GM10266 (cell line): Measurements from ENCODE around the gene JMJD7.

Experiments
- DNase-seq: peaks from one replicate; pipeline ENCODE4 v3.0.0; 2012; ENCODE audit errors: extremely low spot score
- TF ChIP-seq, protein P1 (sequence below): IDR thresholded peaks from 2 replicates; pipeline ENCODE4 v1.5.1; 2012; ENCODE audit warnings: mild to moderate bottlenecking, low read depth; ENCODE audit not compliant: control insufficient read depth, insufficient read depth; ENCODE audit errors: missing control alignments

The JMJD7 gene

DNA sequence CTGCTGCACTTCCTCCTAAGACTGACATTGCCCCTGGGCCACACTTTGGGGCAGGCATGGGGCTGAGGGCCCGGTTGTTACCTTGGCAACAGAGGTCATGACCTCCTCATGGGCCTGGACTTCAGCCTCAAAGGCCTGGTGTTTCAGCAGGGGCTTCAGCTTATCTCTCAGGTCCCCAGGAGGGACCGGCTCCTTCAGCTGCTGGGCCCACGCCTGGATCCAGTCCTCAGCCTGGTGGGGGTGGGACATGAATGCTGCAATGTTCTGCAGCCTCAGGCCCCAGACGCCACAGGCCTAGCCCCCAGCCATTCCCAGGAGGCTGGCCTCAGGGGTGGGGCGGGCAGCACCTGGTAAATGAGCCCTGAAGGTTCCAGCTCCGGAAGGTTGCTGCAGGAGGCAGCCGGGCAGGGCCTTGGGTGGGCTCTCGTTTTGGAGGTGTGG, 38.4 kb downstream of the JMJD7 start:
- no peak for DNase-seq
- TF ChIP-seq, protein P1, sequence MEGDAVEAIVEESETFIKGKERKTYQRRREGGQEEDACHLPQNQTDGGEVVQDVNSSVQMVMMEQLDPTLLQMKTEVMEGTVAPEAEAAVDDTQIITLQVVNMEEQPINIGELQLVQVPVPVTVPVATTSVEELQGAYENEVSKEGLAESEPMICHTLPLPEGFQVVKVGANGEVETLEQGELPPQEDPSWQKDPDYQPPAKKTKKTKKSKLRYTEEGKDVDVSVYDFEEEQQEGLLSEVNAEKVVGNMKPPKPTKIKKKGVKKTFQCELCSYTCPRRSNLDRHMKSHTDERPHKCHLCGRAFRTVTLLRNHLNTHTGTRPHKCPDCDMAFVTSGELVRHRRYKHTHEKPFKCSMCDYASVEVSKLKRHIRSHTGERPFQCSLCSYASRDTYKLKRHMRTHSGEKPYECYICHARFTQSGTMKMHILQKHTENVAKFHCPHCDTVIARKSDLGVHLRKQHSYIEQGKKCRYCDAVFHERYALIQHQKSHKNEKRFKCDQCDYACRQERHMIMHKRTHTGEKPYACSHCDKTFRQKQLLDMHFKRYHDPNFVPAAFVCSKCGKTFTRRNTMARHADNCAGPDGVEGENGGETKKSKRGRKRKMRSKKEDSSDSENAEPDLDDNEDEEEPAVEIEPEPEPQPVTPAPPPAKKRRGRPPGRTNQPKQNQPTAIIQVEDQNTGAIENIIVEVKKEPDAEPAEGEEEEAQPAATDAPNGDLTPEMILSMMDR = no peak

DNA sequence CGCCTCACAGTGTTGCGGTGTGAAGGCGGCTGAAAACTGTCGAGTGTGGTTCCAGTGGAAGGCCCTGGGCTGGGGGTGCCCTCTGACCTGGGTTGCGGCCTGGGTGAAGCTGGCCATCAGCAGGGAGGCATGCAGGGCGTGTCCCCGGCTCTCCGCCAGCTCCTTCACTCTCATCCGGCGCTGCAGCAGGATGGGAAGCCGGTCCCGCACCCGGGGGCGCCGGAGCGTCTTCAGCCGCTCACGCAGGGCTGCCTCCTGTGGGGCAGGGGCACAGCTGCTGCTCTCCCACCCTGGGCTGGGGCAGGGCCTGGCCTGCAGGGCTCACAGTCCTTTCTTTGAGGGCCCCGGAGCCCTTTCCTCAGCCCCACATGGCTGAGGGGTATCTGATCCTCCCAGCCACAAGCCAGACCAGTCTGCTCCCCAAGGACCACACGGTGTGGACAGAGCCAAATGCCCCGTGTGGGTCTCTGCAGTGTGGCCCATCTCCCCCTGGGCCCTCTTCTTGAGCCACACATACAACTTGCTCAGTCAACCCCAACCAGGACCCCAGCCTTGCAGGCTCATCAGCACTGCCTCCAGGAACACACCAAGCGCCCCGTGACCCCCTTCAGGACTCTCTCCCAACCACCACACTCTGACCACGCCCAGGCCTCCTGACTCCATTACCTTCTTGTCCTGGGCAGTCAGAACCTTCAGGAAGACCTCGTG, 39.1 kb downstream of the JMJD7 start:
- TF ChIP-seq, protein P1 = no peak
- DNase-seq = no peak

DNA sequence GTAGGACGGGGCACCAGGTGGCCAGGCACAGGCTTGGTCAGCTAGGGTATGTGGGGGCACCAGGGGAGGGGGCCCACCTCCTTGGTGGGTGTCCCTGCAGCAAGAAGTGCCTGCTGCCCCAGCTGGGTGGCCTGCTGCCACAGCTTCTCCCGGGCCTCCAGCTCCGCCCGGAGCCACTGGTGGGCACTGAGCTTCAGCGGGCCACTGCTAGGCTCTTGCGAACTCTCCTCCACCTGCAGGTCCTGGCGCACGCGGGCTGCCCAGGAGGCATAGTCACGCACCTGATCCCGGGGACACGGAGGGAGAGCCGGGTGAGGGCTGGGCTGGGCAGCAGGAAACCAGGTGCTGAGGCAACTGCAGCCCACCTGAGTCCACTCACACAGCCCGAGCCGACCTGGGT, 40.4 kb downstream of the JMJD7 start:
- TF ChIP-seq, protein P1 = no peak
- DNase-seq = no peak

GRCh38 chr15:41869770-41870688, 42.1 kb downstream of the JMJD7 start:
- DNase-seq = no peak
- TF ChIP-seq, protein P1 = no peak

GRCh38 chr15:41870689-41871081, 42.8 kb downstream of the JMJD7 start:
- no peak for DNase-seq
- TF ChIP-seq, protein P1 = no peak

DNA sequence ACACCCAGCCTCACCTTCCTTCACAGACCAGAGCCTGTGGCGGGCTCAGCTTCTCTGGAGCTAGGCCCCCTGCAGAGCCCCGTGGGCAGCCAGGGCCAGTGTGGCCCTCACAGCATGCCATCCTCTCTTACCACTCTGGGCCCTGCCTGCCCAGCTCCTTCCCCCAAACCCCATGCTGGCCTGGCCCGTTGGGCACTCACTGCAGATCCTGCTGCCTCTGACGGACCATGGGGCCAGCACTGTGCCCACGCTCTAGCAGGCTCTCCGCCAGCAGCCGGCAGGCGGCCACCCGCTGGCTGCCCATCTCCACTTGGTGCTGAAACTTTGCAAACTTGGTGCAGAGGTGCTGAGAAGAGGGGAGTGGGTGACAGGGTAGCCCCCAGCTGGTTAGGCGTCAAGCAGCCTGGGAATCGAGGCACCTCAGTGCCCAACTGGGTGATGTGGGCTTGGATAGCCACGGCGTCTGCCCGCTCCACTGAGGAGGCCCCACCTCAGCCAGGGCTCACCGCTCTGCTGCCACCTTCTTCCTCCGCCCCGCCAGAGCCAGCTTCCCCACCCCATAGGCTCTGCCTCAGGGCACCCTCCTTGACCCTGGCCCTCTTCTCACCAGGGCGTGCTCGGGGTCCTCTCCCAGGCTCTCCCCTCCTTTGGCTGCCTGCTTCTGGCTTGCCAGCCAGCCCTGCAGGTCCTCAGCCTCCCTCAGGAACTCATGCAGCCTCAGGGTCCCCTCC, 43.4 kb downstream of the JMJD7 start:
- DNase-seq = no peak
- TF ChIP-seq, protein P1 = no peak
